Epithelial cell of esophagus (primary cell): ENCODE results near the gene NAA10.

Source experiments
- DNase-seq: peaks from one replicate; pipeline ENCODE4 v3.0.0; 2010; ENCODE audit warnings: low read depth
- H3K4me3 ChIP-seq: 2 replicates; pipeline ENCODE4 v1.5.1; 2011; ENCODE audit warnings: mild to moderate bottlenecking, low read length, control low read depth
- TF ChIP-seq, protein P1 (sequence below): IDR thresholded peaks from 2 replicates; pipeline ENCODE4 v1.5.1; 2011; ENCODE audit warnings: low read depth, mild to moderate bottlenecking, low read length, control low read depth, inconsistent platforms; ENCODE audit not compliant: insufficient read depth; ENCODE audit errors: missing control alignments

NAA10 gene

DNA sequence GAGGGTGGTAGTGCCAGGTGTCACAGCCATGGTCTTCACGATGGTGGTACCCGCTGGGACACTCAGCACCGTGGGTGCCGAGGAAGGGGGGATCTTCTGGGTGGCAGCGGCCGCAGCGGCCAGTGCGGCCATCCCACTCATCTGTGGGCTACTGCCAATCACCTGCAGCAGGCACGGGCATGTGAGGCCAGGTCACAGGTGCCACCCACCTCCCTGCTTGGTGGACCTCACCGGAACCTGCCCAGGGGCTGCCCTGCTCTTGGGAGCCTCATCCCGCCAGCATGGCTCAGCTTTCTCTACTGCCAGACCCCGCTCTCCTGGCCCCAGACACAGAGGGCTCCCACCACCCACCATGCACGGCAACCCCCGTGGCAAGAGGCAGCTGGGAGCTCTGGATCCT is 23.8 kb upstream of the NAA10 start:
- no peak overlapping the region for H3K4me3 ChIP-seq
- TF ChIP-seq, protein P1, sequence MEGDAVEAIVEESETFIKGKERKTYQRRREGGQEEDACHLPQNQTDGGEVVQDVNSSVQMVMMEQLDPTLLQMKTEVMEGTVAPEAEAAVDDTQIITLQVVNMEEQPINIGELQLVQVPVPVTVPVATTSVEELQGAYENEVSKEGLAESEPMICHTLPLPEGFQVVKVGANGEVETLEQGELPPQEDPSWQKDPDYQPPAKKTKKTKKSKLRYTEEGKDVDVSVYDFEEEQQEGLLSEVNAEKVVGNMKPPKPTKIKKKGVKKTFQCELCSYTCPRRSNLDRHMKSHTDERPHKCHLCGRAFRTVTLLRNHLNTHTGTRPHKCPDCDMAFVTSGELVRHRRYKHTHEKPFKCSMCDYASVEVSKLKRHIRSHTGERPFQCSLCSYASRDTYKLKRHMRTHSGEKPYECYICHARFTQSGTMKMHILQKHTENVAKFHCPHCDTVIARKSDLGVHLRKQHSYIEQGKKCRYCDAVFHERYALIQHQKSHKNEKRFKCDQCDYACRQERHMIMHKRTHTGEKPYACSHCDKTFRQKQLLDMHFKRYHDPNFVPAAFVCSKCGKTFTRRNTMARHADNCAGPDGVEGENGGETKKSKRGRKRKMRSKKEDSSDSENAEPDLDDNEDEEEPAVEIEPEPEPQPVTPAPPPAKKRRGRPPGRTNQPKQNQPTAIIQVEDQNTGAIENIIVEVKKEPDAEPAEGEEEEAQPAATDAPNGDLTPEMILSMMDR: no peak
- no peak for DNase-seq

DNA sequence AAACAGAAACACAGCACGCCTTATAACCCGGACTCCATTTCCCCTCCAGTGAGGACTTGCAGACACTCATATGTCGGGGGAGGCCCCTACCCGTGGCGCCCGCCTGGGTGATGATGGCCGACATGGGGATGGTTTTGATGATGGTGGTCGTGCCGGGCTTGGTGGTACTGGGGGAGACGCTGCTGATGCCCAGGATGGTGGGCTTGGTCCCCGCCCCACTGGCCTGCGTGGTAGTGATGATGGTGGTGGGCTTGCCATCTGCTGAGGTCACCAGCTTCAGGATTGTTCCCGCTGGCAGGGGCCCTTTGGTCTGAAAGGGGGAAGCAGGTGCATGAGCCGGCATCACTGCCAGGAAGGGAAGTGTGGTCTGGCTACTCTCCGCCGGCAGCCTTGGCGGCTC is 22.4 kb upstream of the NAA10 start:
- no peak for DNase-seq
- H3K4me3 ChIP-seq: no peak overlapping the region
- TF ChIP-seq, protein P1: no peak

DNA sequence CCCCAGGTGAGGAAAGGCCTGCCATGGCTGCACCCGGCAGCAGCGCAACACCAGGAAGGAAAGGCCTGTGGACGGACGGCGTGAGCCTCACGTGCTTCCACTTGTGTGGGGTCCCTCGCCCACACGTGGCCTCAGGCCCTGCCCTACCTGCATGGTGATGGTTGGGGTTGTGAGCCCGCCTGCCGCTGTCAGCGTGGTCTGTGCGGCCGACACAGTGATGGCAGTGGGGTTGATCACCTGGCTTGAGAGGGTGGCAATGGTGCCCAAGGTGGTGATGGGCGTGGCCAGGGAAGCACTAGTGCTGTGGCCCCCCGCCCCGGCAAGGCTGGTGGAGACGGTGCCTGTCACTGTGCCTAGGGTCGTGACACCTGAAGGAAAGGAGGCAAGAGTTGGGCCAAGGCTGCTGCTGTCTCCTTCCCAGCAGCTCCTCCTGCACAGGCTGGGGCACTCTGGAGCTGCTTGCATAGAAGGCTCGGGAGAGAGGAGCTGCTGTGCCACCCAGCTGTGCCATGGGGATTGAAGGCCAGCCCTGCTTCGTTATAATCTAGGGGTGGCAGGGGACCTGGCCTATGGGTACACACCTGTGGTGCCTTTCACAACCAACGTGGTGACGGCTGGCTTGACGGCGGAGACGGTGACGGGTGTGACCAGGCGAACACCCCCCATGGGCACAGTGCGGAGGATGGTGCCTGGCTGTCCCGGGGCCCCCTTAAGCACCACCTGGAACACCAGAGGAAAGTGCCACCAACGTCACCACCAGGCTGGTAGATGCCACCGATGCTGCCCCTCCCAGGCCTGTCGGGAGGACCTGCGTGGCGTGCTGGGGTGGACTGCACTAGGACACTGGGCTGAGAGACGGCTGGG is 21.4 kb upstream of the NAA10 start:
- no peak for DNase-seq
- TF ChIP-seq, protein P1: no peak

DNA sequence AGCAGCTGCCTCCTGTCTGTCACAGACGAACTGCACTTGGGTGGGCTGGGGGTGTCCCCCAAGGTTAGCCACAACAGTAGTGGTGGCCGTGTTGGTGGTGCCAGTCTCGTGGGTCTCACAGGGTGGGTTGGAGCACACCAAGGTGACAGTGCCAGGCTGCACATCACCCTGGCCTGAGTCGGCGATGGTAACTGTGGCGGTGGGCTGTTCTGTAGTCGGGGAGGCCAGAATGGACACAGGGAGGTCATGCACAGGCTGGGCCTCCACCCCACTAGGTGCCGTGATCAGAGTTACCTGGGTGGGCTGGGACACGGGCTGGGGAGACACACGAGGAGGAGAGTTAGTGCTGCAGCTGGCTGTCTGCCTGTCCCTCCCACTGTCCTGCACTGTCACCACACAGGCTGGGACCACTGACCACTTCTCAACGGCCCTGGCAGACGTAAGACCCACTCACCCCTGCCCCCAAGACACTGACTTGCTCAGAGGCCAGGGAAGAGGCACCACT is 20.4 kb upstream of the NAA10 start:
- TF ChIP-seq, protein P1: no peak
- no peak for DNase-seq
- no peak overlapping the region for H3K4me3 ChIP-seq

More for the DNA sequence above, 21.4 kb upstream of the NAA10 start:
- no peak overlapping the region for H3K4me3 ChIP-seq

DNA sequence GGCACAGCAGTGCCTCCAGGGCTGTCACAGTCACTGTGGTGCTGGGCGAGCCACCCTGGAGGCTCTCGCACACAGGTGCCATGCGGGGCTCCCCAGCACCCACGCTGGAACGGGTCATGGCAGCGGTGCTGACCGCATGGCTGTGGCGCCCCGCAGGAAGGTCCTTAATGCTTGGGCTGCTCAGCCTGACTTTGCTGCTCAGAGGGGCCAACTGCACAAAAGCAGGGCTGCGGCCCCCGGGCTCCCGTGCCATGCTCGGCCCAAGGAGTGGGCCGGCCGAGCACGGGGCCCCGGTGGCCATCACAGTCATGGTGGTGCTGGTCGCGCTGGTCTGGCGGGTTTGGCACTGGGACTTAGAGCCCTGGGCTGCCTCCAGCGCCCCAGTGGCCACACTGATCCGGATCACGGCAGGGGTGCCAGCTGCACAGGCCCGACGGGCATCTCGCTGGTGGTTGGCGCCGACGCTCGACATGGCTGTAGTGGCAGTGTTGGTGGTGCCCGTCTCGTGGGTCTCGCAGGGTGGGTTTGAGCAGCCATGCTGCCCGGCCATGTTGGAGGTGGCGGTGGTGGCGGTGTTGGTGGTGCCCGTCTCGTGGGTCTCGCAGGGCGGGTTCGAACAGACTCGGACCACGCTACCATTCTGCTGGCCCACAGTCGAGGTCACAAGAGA is 19.9 kb upstream of the NAA10 start:
- no peak for DNase-seq
- no peak overlapping the region for H3K4me3 ChIP-seq
- TF ChIP-seq, protein P1: no peak

DNA sequence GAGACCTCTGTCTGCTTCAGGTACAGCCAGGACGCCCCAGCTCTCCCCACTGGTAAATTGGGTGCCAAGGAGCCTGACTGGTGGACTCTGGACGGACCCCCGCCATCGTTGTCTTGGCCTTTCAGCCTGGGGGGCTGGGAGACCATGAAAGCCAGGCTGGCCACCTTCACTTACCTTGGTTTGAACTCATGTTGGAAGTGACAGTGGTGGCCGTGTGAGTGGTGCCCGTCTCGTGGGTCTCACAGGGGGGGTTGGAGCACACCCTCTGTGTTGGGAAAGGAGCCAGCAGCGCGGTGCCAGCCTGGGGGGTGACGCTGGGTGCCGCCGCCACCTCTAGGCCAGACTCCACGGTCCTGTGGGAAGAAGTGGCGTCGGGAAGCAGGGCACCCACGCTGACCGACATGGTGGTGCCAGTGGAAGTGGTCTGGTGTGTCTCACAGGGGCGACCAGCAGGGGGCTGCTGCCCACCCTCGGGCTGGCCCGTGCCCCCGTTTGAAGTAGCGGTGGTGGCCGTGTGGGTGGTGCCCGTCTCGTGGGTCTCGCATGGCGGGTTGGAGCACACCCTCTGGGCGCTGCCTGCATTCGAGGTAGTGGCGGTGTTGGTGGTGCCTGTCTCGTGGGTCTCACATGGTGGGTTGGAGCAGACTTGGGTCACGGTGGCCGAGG is 19.2 kb upstream of the NAA10 start:
- TF ChIP-seq, protein P1: no peak
- no peak overlapping the region for H3K4me3 ChIP-seq
- DNase-seq: no peak
